Endothelial cell of umbilical vein (primary cell): ENCODE measurements around the gene TCP10L. TPM values are rescaled to one million over a fixed set of nuclear protein-coding genes. Genes with fewer than 3 reads are reported as not detected.

Experiments
- BruUV-seq: library from RNA; stranded (reverse); fragments of 400-500 nt; replicated peaks from 2 replicates; lab custom pipeline; 2021; lab: Mats Ljungman, UMichigan
- CTCF ChIA-PET: fragments of 300-600, 350-600 bp; sonication (Branson Sonifier 250); formaldehyde crosslinking; loops from one replicate; lab custom pipeline; 2021; ENCODE audit warnings: antibody characterized with exemption, inconsistent platforms; lab: Charles Lee
- POLR2A ChIA-PET: fragments of 300-600, 350-600 bp; sonication (Branson Sonifier 250); formaldehyde crosslinking; loops from one replicate; lab custom pipeline; 2021; ENCODE audit warnings: antibody characterized with exemption, inconsistent platforms; lab: Charles Lee
- DNase-seq: peaks from one replicate; pipeline ENCODE4 v3.0.0-alpha.2; 2011; ENCODE audit warnings: low read depth, low spot score
- FAIRE-seq: peaks from 2 replicates; lab custom pipeline; 2011; peaks lifted over from hg19 to GRCh38; lab: Jason Lieb, UNC
- H2AFZ ChIP-seq: 2 replicates; pipeline ENCODE4 v1.6.0; 2012; ENCODE audit warnings: low read depth, low read length, control low read depth, inconsistent platforms
- H3K27ac ChIP-seq: 2 replicates; pipeline ENCODE4 v1.5.1; 2011; ENCODE audit warnings: low read depth, mild to moderate bottlenecking, control low read depth, low read length, moderate library complexity; ENCODE audit not compliant: insufficient read depth
- H3K27me3 ChIP-seq, 2 experiments: 2 replicates each; pipeline versions ENCODE4 v1.6.0 to v1.6.1; 2011; ENCODE audit warnings: low read length in 2 of 2, mixed read lengths in 1 of 2; ENCODE audit not compliant: control insufficient read depth in 2 of 2, insufficient read depth in 2 of 2
- H3K36me3 ChIP-seq, 2 experiments: 2 replicates in 1 of 2; 3 replicates in 1 of 2; pipeline ENCODE4 v1.5.1; 2011; ENCODE audit warnings: low read length in 2 of 2, mild to moderate bottlenecking in 1 of 2, moderate library complexity in 1 of 2; ENCODE audit not compliant: control insufficient read depth in 2 of 2, insufficient read depth in 2 of 2; ENCODE audit errors: extremely low read depth in 1 of 2
- H3K4me1 ChIP-seq: 3 replicates; pipeline ENCODE4 v1.5.1; 2011; ENCODE audit warnings: mild to moderate bottlenecking, low read length; ENCODE audit not compliant: control insufficient read depth, insufficient read depth; ENCODE audit errors: extremely low read depth
- H3K4me2 ChIP-seq: 2 replicates; pipeline ENCODE4 v1.6.1; 2011; ENCODE audit warnings: low read length, control low read depth, mixed read lengths; ENCODE audit not compliant: insufficient read depth
- H3K4me3 ChIP-seq, 3 experiments: fragments of 200-600 bp in 1 of 3; sonication (generic), shearing (Covaris generic) in 1 of 3; replicated peaks in 1 of 3; 2 replicates each; pipeline ENCODE4 v1.5.1; 2011 to 2016; ENCODE audit warnings: control low read depth in 3 of 3, low read length in 3 of 3, mild to moderate bottlenecking in 2 of 3, inconsistent platforms in 1 of 3, low read depth in 1 of 3, moderate library complexity in 1 of 3; ENCODE audit not compliant: insufficient read depth in 1 of 3
- H3K79me2 ChIP-seq: 2 replicates; pipeline ENCODE4 v1.6.0; 2012; ENCODE audit warnings: low read length, inconsistent platforms; ENCODE audit not compliant: control insufficient read depth, insufficient read depth
- H3K9ac ChIP-seq: replicated peaks from 2 replicates; pipeline ENCODE3; 2011; ENCODE audit warnings: low read length, control low read depth; ENCODE audit not compliant: insufficient read depth; ENCODE audit errors: extremely low read depth
- H3K9me1 ChIP-seq: replicated peaks from 3 replicates; pipeline ENCODE4 v1.6.0; 2011; ENCODE audit warnings: mild to moderate bottlenecking, low read length; ENCODE audit not compliant: control insufficient read depth, insufficient read depth; ENCODE audit errors: extremely low read depth
- H3K9me3 ChIP-seq: replicated peaks from 2 replicates; pipeline ENCODE4 v1.5.1; 2012; ENCODE audit warnings: low read length, inconsistent platforms; ENCODE audit not compliant: control insufficient read depth, insufficient read depth
- H4K20me1 ChIP-seq: replicated peaks from 2 replicates; pipeline ENCODE3; 2011; ENCODE audit warnings: mild to moderate bottlenecking, low read length; ENCODE audit not compliant: control insufficient read depth, insufficient read depth; ENCODE audit errors: extremely low read depth
- EZH2 ChIP-seq: IDR thresholded peaks from 2 replicates; pipeline ENCODE4 v1.6.1; 2012; ENCODE audit warnings: borderline replicate concordance, low read depth, mild to moderate bottlenecking, moderate library complexity, low read length, inconsistent platforms; ENCODE audit not compliant: severe bottlenecking
- FOS ChIP-seq: IDR thresholded peaks from 2 replicates; pipeline ENCODE4 v1.6.1; 2011; ENCODE audit warnings: mild to moderate bottlenecking, low read length, moderate library complexity, borderline replicate concordance; ENCODE audit not compliant: insufficient read depth
- GATA2 ChIP-seq: IDR thresholded peaks from 2 replicates; pipeline ENCODE4 v1.7.0; 2011; ENCODE audit warnings: low read depth, mild to moderate bottlenecking, moderate library complexity, mixed read lengths, low read length; ENCODE audit not compliant: insufficient read length, insufficient read depth
- JUN ChIP-seq: IDR thresholded peaks from 2 replicates; pipeline ENCODE4 v1.6.1; 2011; ENCODE audit warnings: borderline replicate concordance, low read depth; ENCODE audit not compliant: insufficient read length, insufficient read depth
- MYC ChIP-seq: IDR thresholded peaks from one replicate; pipeline ENCODE4 v1.6.1; 2011; ENCODE audit warnings: mild to moderate bottlenecking, low read depth, low read length
- POLR2A ChIP-seq: IDR thresholded peaks from 2 replicates; pipeline ENCODE4 v1.6.1; 2012; ENCODE audit warnings: low read depth, mild to moderate bottlenecking, control low read depth, low read length
- POLR2AphosphoS5 ChIP-seq: IDR thresholded peaks from 2 replicates; pipeline ENCODE4 v1.6.1; 2012; ENCODE audit warnings: low read depth, mild to moderate bottlenecking, control low read depth, low read length, moderate library complexity; ENCODE audit not compliant: insufficient read depth
- dilution Hi-C: fragments of 300-500 bp; cut with MboI; formaldehyde crosslinking; loops from one replicate; pipeline ENCODE4 v1.15.0; 2019; ENCODE audit warnings: low sequenced_read_pairs; ENCODE audit not compliant: extremely low pct_ligation_motif_present
- intact Hi-C: fragments of 100-400 bp; cut with micrococcal nuclease; formaldehyde crosslinking; loops from one replicate; pipeline ENCODE4 v1.10.0; 2022
- polyA plus RNA-seq, 4 experiments: library from polyadenylated mRNA; depleted of rRNA in 3 of 4; stranded (reverse) in 3 of 4; unstranded in 1 of 4; fragments of >200 nt; gene quantifications; 2 replicates each; pipeline versions ENCODE4 v1.2.1 to v1.2.3, GENCODE V29; 2011 to 2012; ENCODE audit warnings: missing spikeins in 1 of 4
- total RNA-seq: library from RNA; stranded (reverse); gene quantifications from 2 replicates; pipeline ENCODE4 v1.2.3, GENCODE V29; 2021
- TF ChIP-seq, protein P1 (sequence below): IDR thresholded peaks from 2 replicates; pipeline ENCODE4 v1.6.1; 2011; ENCODE audit not compliant: insufficient read depth, insufficient read length
- TF ChIP-seq, protein P2 (sequence below), 2 donors: IDR thresholded peaks; 1 replicate in 1 of 2; 2 replicates in 1 of 2; pipeline ENCODE4 v1.5.1; 2011; ENCODE audit warnings: low read length in 2 of 2, mild to moderate bottlenecking in 2 of 2, moderate library complexity in 2 of 2, control low read depth in 1 of 2, inconsistent platforms in 1 of 2, low read depth in 1 of 2; ENCODE audit not compliant: insufficient read depth in 1 of 2; ENCODE audit errors: extremely low read depth in 1 of 2

TCP10L gene
- total and polyA plus RNA-seq, 2 donors (not counting 3 experiments of a cell fraction or from before 2014, with no cell fraction given) = 0.07 TPM; not detected in 1

DNA sequence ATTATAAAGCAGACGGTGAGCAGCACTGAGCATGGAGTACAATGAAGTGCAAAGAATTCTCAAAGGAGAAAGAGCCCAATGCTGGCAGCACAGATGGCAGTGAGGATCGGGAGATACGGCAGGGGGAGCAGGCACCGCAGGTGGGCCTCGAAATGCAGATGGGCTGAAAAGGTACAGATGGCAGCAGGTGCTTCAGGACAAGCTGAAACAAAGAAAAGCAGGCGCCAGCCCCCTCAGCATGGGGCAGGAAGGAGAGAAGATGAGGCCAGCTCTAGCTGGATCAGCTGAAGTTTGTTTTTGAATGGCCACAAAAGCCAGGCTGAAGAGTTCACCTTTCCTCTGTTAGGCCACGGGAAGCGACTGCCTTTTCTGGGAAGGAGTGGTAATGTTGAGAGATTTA, 19.1 kb upstream of the TCP10L start:
- no TSS peak for BruUV-seq
- ChIA-PET POLR2A (no interaction called here), CTCF (interaction anchor here (1.2 kb wide), 1 partner anchor 202 kb away, joined by 3 read pairs; no protein-coding TSS in a partner anchor)
- no peaks in the 10 kb centered on the region for H4K20me1 ChIP-seq
- DNase-seq (no peak), FAIRE-seq (no peak)
- H3K4me1 ChIP-seq = no peaks in the 10 kb centered on the region
- H3K9ac ChIP-seq = no peak overlapping the region
- no peak overlapping the region for H3K4me2 ChIP-seq
- H3K9me3 ChIP-seq = no peaks in the 10 kb centered on the region
- no peaks in the 10 kb centered on the region for H3K9me1 ChIP-seq
- no peak for TF ChIP-seq FOS
- no peak for TF ChIP-seq JUN
- TF ChIP-seq, protein P1, sequence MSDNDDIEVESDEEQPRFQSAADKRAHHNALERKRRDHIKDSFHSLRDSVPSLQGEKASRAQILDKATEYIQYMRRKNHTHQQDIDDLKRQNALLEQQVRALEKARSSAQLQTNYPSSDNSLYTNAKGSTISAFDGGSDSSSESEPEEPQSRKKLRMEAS = no peak
- TF ChIP-seq POLR2AphosphoS5 = no peak
- TF ChIP-seq MYC = no peak
- no peak for TF ChIP-seq GATA2
- TF ChIP-seq POLR2A = no peak
- TF ChIP-seq, protein P2, sequence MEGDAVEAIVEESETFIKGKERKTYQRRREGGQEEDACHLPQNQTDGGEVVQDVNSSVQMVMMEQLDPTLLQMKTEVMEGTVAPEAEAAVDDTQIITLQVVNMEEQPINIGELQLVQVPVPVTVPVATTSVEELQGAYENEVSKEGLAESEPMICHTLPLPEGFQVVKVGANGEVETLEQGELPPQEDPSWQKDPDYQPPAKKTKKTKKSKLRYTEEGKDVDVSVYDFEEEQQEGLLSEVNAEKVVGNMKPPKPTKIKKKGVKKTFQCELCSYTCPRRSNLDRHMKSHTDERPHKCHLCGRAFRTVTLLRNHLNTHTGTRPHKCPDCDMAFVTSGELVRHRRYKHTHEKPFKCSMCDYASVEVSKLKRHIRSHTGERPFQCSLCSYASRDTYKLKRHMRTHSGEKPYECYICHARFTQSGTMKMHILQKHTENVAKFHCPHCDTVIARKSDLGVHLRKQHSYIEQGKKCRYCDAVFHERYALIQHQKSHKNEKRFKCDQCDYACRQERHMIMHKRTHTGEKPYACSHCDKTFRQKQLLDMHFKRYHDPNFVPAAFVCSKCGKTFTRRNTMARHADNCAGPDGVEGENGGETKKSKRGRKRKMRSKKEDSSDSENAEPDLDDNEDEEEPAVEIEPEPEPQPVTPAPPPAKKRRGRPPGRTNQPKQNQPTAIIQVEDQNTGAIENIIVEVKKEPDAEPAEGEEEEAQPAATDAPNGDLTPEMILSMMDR (IDR thresholded peaks at IDR 0.05; ENCODE audit: extremely low read depth in 1 of 2, insufficient read depth in 1 of 2, low read depth in 1 of 2, low read length in 2 of 2) = no peak
- TF ChIP-seq EZH2 = no peak
- peaks cover 16 to 37% of the 10 kb centered on the region in 2 experiments for H3K36me3 ChIP-seq
- intact Hi-C loops = loop anchor here (5.0 kb wide), 2 partner anchors 297 to 817 kb away; no protein-coding TSS in a partner anchor
- H3K27me3 ChIP-seq = no peaks in the 10 kb centered on the region
- no peaks in the 10 kb centered on the region for H3K79me2 ChIP-seq
- H2AFZ ChIP-seq = no peak overlapping the region
- no peak overlapping the region for H3K27ac ChIP-seq
- dilution Hi-C loops = no loop called here
- H3K4me3 ChIP-seq = no peak overlapping the region
